IMR-90 (cell line): ENCODE measurements around the gene C9orf78. TPM values are rescaled to one million over a fixed set of nuclear protein-coding genes. Genes with fewer than 3 reads are reported as not detected.

Experiments used
- ATAC-seq: fragments of 200-7000 bp; cut with Tn5 transposase; 2 replicates; pipeline ENCODE4 v1.9.1; 2020; ENCODE audit warnings: low read depth, mild to moderate bottlenecking, moderate library complexity
- BruUV-seq: library from RNA; stranded (reverse); fragments of 400-500 nt; replicated peaks from 2 replicates; lab custom pipeline; 2021; lab: Mats Ljungman, UMichigan
- CTCF ChIA-PET: fragments of 300-600 bp; formaldehyde crosslinking; extraction: SDS; loops from one replicate; lab custom pipeline; 2021; ENCODE audit warnings: antibody characterized with exemption; lab: Yijun Ruan, JAX
- POLR2A ChIA-PET: fragments of 300-600 bp; sonication (Branson Sonifier 250); formaldehyde crosslinking; loops from one replicate; lab custom pipeline; 2022; ENCODE audit warnings: antibody characterized with exemption; ENCODE audit not compliant: unreplicated experiment; lab: Charles Lee
- DNase-seq: peaks from one replicate; pipeline ENCODE4 v3.0.0; 2013
- H2AFZ ChIP-seq: replicated peaks from 2 replicates; pipeline ENCODE3; 2013; ENCODE audit warnings: low read length, mild to moderate bottlenecking; ENCODE audit not compliant: poor library complexity
- H2AK5ac ChIP-seq: 2 replicates; pipeline ENCODE4 v1.6.1; 2013; ENCODE audit warnings: low read depth, low read length, inconsistent platforms
- H2AK9ac ChIP-seq: replicated peaks from 2 replicates; pipeline ENCODE3; 2013; ENCODE audit warnings: mild to moderate bottlenecking, low read depth, low read length, moderate library complexity; ENCODE audit not compliant: poor library complexity
- H2BK120ac ChIP-seq: 2 replicates; pipeline ENCODE4 v1.6.1; 2013; ENCODE audit warnings: low read depth, low read length, inconsistent platforms
- H2BK15ac ChIP-seq: 3 replicates; pipeline ENCODE4 v1.6.1; 2013; ENCODE audit warnings: low read depth, low read length, inconsistent platforms
- H2BK20ac ChIP-seq: 2 replicates; pipeline ENCODE4 v1.6.1; 2013; ENCODE audit warnings: low read depth, mild to moderate bottlenecking, inconsistent platforms, low read length, moderate library complexity
- H2BK5ac ChIP-seq: 2 replicates; pipeline ENCODE4 v1.6.1; 2013; ENCODE audit warnings: mild to moderate bottlenecking, low read depth, low read length, inconsistent platforms; ENCODE audit not compliant: poor library complexity, severe bottlenecking
- H3K14ac ChIP-seq: replicated peaks from 2 replicates; pipeline ENCODE4 v1.6.1; 2013; ENCODE audit warnings: low read depth, low read length, inconsistent platforms
- H3K18ac ChIP-seq: 2 replicates; pipeline ENCODE4 v1.6.1; 2013; ENCODE audit warnings: low read depth, low read length, control low read depth
- H3K23ac ChIP-seq: 2 replicates; pipeline ENCODE4 v1.6.1; 2013; ENCODE audit warnings: low read depth, low read length, inconsistent platforms
- H3K27ac ChIP-seq: 2 replicates; pipeline ENCODE4 v1.5.1; 2013; ENCODE audit warnings: mild to moderate bottlenecking, control low read depth, low read length; ENCODE audit not compliant: insufficient read depth
- H3K27me3 ChIP-seq: 2 replicates; pipeline ENCODE4 v1.6.1; 2013; ENCODE audit warnings: low read length; ENCODE audit not compliant: control insufficient read depth, insufficient read depth
- H3K36me3 ChIP-seq: 2 replicates; pipeline ENCODE4 v1.6.1; 2013; ENCODE audit warnings: low read length, mixed read lengths; ENCODE audit not compliant: control insufficient read depth, insufficient read depth
- H3K4ac ChIP-seq: 2 replicates; pipeline ENCODE4 v1.6.1; 2013; ENCODE audit warnings: low read depth, low read length, inconsistent platforms
- H3K4me1 ChIP-seq: 2 replicates; pipeline ENCODE4 v1.6.1; 2013; ENCODE audit warnings: low read length, mixed read lengths; ENCODE audit not compliant: control insufficient read depth, insufficient read depth
- H3K4me2 ChIP-seq: 2 replicates; pipeline ENCODE4 v1.6.1; 2013; ENCODE audit warnings: low read depth, mild to moderate bottlenecking, control low read depth, low read length, moderate library complexity
- H3K4me3 ChIP-seq: 2 replicates; pipeline ENCODE4 v1.5.1; 2013; ENCODE audit warnings: low read depth, mild to moderate bottlenecking, control low read depth, low read length, moderate library complexity; ENCODE audit not compliant: insufficient read depth
- H3K56ac ChIP-seq: 2 replicates; pipeline ENCODE4 v1.6.1; 2013; ENCODE audit warnings: low read length, inconsistent platforms; ENCODE audit not compliant: insufficient read depth; ENCODE audit errors: extremely low read depth
- H3K79me1 ChIP-seq, 2 experiments: 2 replicates each; pipeline ENCODE4 v1.6.1; 2013; ENCODE audit warnings: low read length in 2 of 2, inconsistent platforms in 1 of 2, low read depth in 1 of 2
- H3K9ac ChIP-seq: 2 replicates; pipeline ENCODE4 v1.6.1; 2013; ENCODE audit warnings: low read depth, low read length, control low read depth
- H3K9me1 ChIP-seq: 2 replicates; pipeline ENCODE4 v1.6.1; 2013; ENCODE audit warnings: low read length, inconsistent platforms; ENCODE audit not compliant: insufficient read depth
- H3K9me3 ChIP-seq: 2 replicates; pipeline ENCODE4 v1.6.1; 2013; ENCODE audit warnings: low read length; ENCODE audit not compliant: control insufficient read depth, insufficient read depth
- H4K20me1 ChIP-seq: 2 replicates; pipeline ENCODE4 v1.6.1; 2013; ENCODE audit warnings: low read length, inconsistent platforms; ENCODE audit not compliant: insufficient read depth
- H4K5ac ChIP-seq: 2 replicates; pipeline ENCODE4 v1.6.1; 2013; ENCODE audit warnings: mild to moderate bottlenecking, low read depth, low read length, control low read depth
- H4K8ac ChIP-seq, 2 experiments: 2 replicates each; pipeline ENCODE4 v1.6.1; 2013; ENCODE audit warnings: low read depth in 2 of 2, low read length in 2 of 2, control low read depth in 1 of 2, inconsistent platforms in 1 of 2
- H4K91ac ChIP-seq: 2 replicates; pipeline ENCODE4 v1.6.1; 2013; ENCODE audit warnings: low read depth, low read length, inconsistent platforms; ENCODE audit not compliant: insufficient read depth
- BHLHE40 ChIP-seq: fragments of 150-350 bp; IDR thresholded peaks from 2 replicates; pipeline ENCODE4 v1.6.1; 2016; ENCODE audit warnings: mild to moderate bottlenecking, low read depth, low read length
- CEBPB ChIP-seq: IDR thresholded peaks from 2 replicates; pipeline ENCODE4 v1.6.1; 2012; ENCODE audit warnings: low read depth, low read length, improper control_type of control experiment
- CHD1 ChIP-seq: IDR thresholded peaks from 2 replicates; pipeline ENCODE4 v1.6.1; 2012; ENCODE audit warnings: low read depth, low read length, improper control_type of control experiment
- FOS ChIP-seq: fragments of 150-350 bp; IDR thresholded peaks from 2 replicates; pipeline ENCODE4 v1.6.1; 2016; ENCODE audit warnings: low read depth, low read length
- MXI1 ChIP-seq: IDR thresholded peaks from 2 replicates; pipeline ENCODE4 v1.6.1; 2012; ENCODE audit warnings: low read depth, mild to moderate bottlenecking, low read length, moderate library complexity, borderline replicate concordance
- NFE2L2 ChIP-seq: fragments of 150-350 bp; IDR thresholded peaks from 2 replicates; pipeline ENCODE4 v1.6.1; 2016; ENCODE audit warnings: low read depth, mild to moderate bottlenecking, low read length
- POLR2A ChIP-seq: IDR thresholded peaks from 2 replicates; pipeline ENCODE4 v1.6.1; 2012; ENCODE audit warnings: mild to moderate bottlenecking, low read depth, low read length
- RFX5 ChIP-seq: IDR thresholded peaks from 2 replicates; pipeline ENCODE4 v1.8.0; 2012; ENCODE audit warnings: low read depth, mild to moderate bottlenecking, low read length, moderate library complexity
- SMC3 ChIP-seq: fragments of 150-350 bp; IDR thresholded peaks from 2 replicates; pipeline ENCODE4 v1.6.1; 2016; ENCODE audit warnings: low read depth, mild to moderate bottlenecking, antibody characterized with exemption, low read length, moderate library complexity
- WGBS, 2 experiments: methylation state at CpG; one replicate each; pipeline versions ENCODE4 v1.1.5 to v1.1.7; 2013; ENCODE audit warnings: missing lambda C conversion rate in 2 of 2; ENCODE audit not compliant: insufficient read length in 1 of 2; ENCODE audit errors: extremely low coverage in 2 of 2; 5-methylcytosine and 5-hydroxymethylcytosine counted together
- dilution Hi-C: fragments of 300-500 bp; cut with HindIII; formaldehyde crosslinking; loops from one replicate; pipeline ENCODE4 v1.14.3; 2018; ENCODE audit warnings: low sequenced_read_pairs; ENCODE audit not compliant: unreplicated experiment
- in situ Hi-C: fragments of 300-500 bp; cut with MboI; formaldehyde crosslinking; loops from 3 replicates; pipeline ENCODE4 v1.14.3; 2019; ENCODE audit warnings: low sequenced_read_pairs, inconsistent platforms, mixed read lengths
- intact Hi-C: fragments of 100-400 bp; cut with micrococcal nuclease; formaldehyde crosslinking; loops from 2 replicates; pipeline ENCODE4 v1.10.0; 2022
- polyA plus RNA-seq, 3 experiments: library from polyadenylated mRNA; depleted of rRNA; stranded (reverse); fragments of >200 nt; gene quantifications; 2 replicates each; pipeline ENCODE4 v1.2.3, GENCODE V29; 2012; ENCODE audit warnings: low replicate concordance in 1 of 3
- total RNA-seq: library from RNA; depleted of rRNA; stranded (reverse); fragments of >200 nt; gene quantifications from 2 replicates; pipeline ENCODE4 v1.2.3, GENCODE V29; 2012
- TF ChIP-seq, protein P1 (sequence below): conservative IDR thresholded peaks from 2 replicates; pipeline ENCODE4 v1.5.1; 2012; ENCODE audit warnings: mild to moderate bottlenecking, low read depth, low read length, improper control_type of control experiment
- TF ChIP-seq, protein P2 (sequence below): fragments of 150-350 bp; IDR thresholded peaks from 2 replicates; pipeline ENCODE4 v1.6.1; 2017; ENCODE audit warnings: mild to moderate bottlenecking, antibody characterized with exemption, low read length, low read depth
- TF ChIP-seq, protein P3 (sequence below): fragments of 150-350 bp; IDR thresholded peaks from 2 replicates; pipeline ENCODE4 v1.6.1; 2016; ENCODE audit warnings: low read depth, mild to moderate bottlenecking, low read length, moderate library complexity, borderline replicate concordance

Gene C9orf78
- total and polyA plus RNA-seq, 2 of the 4 experiments (the other 2 are of a cell fraction): 29.8 to 46.0 TPM

DNA sequence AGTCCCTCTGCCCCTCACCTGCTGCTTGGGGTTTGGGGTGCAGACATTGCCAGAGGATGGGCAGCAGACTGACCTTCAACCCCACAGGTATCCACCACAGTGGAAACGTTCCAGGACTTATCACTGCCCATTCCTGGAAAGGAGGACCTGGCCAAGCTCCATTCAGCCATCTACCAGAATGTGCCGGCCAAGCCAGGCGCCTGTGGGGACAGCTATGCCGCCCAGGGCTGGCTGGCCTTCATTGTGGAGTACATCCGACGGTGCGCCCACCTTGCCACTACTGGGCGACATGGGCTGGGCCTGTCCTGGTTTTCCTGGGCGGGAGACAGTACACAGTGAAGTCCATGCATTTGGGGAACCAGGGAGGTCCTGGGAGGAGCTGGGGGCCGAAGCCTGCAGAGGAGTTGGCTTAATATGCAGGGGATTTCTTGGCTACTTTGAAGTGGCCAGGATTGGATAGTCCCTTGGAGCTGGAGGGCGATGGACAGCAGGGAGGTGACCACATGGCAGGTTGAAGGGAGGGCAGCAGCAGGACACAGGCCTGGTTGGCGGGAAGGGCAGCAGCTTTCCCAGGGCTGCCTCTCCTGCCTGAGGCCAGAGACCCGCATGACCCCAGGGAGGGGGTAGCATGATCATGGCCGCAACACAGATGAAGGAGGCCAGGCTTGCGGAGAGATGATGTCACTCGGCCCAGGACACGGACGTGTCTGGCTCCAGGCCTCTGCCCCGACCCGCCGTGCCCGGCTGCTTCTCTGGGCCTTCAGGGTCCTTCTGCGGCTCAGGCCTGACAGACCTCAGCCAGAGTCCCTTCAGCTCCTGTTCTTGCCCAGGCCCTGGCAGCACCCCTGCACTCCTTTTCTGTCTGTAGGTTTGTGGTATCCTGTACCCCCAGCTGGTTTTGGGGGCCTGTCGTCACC, 34.8 kb upstream of the C9orf78 start:
- dilution Hi-C loops: no loop called here
- Histone ChIP-seq H2BK15ac (no peak overlapping the region), H4K20me1 (no peaks in the 10 kb centered on the region), H4K8ac (no peak overlapping the region), H3K27me3 (no peaks in the 10 kb centered on the region), H3K4me2 (no peak overlapping the region), H2BK5ac (no peak overlapping the region), H3K18ac (no peak overlapping the region), H3K79me1 (no peaks in the 10 kb centered on the region), H3K9ac (no peak overlapping the region), H3K4me3 (no peak overlapping the region), H4K91ac (no peak overlapping the region), H3K56ac (no peak overlapping the region), H3K4ac (no peak overlapping the region), H2AK9ac (no peak overlapping the region), H3K9me3 (no peaks in the 10 kb centered on the region), H3K14ac (no peak overlapping the region), H2BK20ac (no peak overlapping the region), H2AK5ac (no peak overlapping the region), H2BK120ac (no peak overlapping the region), H3K27ac (no peak overlapping the region), H3K23ac (no peak overlapping the region), H3K36me3 (peaks cover 34% of the 10 kb centered on the region), H3K9me1 (0 out of 2 replicates have a peak, but pooled peaks cover 6% of the 10 kb centered on the region), H3K4me1 (no peaks in the 10 kb centered on the region), H4K5ac (no peak overlapping the region), H2AFZ (no peak overlapping the region)
- no TSS peak for BruUV-seq
- in situ Hi-C loops: no loop called here
- intact Hi-C loops: no loop called here
- ATAC-seq (no peak), DNase-seq (no peak)
- TF ChIP-seq, protein P1, sequence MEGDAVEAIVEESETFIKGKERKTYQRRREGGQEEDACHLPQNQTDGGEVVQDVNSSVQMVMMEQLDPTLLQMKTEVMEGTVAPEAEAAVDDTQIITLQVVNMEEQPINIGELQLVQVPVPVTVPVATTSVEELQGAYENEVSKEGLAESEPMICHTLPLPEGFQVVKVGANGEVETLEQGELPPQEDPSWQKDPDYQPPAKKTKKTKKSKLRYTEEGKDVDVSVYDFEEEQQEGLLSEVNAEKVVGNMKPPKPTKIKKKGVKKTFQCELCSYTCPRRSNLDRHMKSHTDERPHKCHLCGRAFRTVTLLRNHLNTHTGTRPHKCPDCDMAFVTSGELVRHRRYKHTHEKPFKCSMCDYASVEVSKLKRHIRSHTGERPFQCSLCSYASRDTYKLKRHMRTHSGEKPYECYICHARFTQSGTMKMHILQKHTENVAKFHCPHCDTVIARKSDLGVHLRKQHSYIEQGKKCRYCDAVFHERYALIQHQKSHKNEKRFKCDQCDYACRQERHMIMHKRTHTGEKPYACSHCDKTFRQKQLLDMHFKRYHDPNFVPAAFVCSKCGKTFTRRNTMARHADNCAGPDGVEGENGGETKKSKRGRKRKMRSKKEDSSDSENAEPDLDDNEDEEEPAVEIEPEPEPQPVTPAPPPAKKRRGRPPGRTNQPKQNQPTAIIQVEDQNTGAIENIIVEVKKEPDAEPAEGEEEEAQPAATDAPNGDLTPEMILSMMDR: no peak
- TF ChIP-seq, protein P2, sequence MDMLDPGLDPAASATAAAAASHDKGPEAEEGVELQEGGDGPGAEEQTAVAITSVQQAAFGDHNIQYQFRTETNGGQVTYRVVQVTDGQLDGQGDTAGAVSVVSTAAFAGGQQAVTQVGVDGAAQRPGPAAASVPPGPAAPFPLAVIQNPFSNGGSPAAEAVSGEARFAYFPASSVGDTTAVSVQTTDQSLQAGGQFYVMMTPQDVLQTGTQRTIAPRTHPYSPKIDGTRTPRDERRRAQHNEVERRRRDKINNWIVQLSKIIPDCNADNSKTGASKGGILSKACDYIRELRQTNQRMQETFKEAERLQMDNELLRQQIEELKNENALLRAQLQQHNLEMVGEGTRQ: no peak
- TF ChIP-seq NFE2L2: no peak
- no peak for TF ChIP-seq BHLHE40
- TF ChIP-seq MXI1: no peak
- TF ChIP-seq, protein P3, sequence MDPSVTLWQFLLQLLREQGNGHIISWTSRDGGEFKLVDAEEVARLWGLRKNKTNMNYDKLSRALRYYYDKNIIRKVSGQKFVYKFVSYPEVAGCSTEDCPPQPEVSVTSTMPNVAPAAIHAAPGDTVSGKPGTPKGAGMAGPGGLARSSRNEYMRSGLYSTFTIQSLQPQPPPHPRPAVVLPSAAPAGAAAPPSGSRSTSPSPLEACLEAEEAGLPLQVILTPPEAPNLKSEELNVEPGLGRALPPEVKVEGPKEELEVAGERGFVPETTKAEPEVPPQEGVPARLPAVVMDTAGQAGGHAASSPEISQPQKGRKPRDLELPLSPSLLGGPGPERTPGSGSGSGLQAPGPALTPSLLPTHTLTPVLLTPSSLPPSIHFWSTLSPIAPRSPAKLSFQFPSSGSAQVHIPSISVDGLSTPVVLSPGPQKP: no peak
- no peak for TF ChIP-seq RFX5
- no peak for TF ChIP-seq POLR2A
- no peak for TF ChIP-seq CEBPB
- TF ChIP-seq CHD1: no peak
- TF ChIP-seq FOS: no peak
- no peak for TF ChIP-seq SMC3
- 95% methylated on average over 12 of the region's 24 CpGs; no CpG with 5 or more reads in 1 of the 2 experiments for whole genome bisulfite sequencing, 2 experiments
- ChIA-PET POLR2A (no interaction called here), CTCF (no interaction called here)
